Fibroblast of mammary gland (primary cell): Measurements from ENCODE around the gene FNBP1L.

Source experiments
- DNase-seq: peaks from one replicate; pipeline ENCODE4 v3.0.0-alpha.2; 2010; ENCODE audit warnings: low read depth
- H3K4me3 ChIP-seq: 2 replicates; pipeline ENCODE4 v1.5.1; 2011; ENCODE audit warnings: low read depth, mild to moderate bottlenecking, low read length, moderate library complexity; ENCODE audit not compliant: control insufficient read depth
- TF ChIP-seq, protein P1 (sequence below): conservative IDR thresholded peaks from 2 replicates; pipeline ENCODE4 v1.5.1; 2011; ENCODE audit warnings: low read depth, low read length, inconsistent platforms; ENCODE audit not compliant: control insufficient read depth, insufficient read depth

The FNBP1L gene

DNA sequence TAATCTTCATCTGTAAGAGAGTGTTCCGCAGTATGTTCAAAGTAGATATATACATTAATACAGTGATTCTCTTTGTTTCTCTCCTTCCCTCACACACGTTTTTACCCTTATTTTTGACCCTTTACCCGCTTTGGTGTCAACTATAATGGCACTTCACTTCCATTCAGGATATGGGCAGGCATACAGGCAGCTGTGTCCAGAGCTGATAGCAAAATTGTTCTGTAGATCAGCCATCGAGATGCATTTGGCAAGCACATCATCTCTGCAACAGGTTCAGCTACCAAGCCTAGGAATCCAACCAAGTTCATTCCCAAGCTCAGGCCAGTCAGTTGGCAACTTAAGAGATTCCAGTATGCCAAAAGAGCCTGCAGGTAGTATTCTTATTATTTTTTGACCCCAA lies 74.8 kb downstream of the FNBP1L start:
- DNase-seq: no peak
- no peak overlapping the region for H3K4me3 ChIP-seq
- TF ChIP-seq, protein P1, sequence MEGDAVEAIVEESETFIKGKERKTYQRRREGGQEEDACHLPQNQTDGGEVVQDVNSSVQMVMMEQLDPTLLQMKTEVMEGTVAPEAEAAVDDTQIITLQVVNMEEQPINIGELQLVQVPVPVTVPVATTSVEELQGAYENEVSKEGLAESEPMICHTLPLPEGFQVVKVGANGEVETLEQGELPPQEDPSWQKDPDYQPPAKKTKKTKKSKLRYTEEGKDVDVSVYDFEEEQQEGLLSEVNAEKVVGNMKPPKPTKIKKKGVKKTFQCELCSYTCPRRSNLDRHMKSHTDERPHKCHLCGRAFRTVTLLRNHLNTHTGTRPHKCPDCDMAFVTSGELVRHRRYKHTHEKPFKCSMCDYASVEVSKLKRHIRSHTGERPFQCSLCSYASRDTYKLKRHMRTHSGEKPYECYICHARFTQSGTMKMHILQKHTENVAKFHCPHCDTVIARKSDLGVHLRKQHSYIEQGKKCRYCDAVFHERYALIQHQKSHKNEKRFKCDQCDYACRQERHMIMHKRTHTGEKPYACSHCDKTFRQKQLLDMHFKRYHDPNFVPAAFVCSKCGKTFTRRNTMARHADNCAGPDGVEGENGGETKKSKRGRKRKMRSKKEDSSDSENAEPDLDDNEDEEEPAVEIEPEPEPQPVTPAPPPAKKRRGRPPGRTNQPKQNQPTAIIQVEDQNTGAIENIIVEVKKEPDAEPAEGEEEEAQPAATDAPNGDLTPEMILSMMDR: no peak

DNA sequence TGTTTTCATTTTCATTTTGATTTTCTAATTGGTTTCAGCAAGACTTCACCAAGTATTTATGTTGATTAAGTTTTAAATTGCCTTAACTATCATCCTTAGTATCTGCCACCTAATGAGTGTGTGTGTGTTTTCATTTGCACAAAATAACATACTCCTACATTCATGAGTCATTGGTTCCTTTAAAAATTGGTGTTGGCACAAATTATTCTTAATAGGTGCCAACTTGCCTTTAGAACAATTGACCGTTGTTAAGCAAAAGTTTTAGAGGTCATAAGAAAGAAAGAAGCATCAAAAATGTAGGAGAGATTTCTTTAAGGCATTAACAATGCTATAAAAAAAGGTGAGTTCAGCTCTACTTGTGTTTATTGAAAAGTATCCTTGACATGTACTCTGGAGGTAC lies 77.5 kb downstream of the FNBP1L start:
- H3K4me3 ChIP-seq: no peak overlapping the region
- TF ChIP-seq, protein P1: no peak
- no peak for DNase-seq

DNA sequence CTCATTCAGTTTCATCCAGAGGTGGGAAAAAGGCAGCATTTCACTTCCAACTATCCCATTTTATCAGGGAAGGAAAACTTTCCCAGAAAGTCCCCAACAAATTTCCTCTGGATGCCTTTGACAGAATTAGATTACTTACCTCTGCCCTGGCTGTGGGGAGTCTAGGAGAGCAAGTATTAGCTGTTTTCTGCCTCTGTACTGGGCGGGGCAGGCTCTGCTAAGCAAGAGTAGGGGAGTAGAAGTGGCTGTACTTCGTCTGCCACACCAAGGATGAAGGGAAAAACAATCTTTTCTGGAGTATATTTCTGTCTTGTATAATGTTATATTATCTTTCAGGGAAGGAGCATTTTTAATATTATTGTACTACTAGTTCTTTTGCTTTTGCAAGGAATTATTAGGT lies 78.5 kb downstream of the FNBP1L start:
- TF ChIP-seq, protein P1: no peak
- H3K4me3 ChIP-seq: no peak overlapping the region
- no peak for DNase-seq

DNA sequence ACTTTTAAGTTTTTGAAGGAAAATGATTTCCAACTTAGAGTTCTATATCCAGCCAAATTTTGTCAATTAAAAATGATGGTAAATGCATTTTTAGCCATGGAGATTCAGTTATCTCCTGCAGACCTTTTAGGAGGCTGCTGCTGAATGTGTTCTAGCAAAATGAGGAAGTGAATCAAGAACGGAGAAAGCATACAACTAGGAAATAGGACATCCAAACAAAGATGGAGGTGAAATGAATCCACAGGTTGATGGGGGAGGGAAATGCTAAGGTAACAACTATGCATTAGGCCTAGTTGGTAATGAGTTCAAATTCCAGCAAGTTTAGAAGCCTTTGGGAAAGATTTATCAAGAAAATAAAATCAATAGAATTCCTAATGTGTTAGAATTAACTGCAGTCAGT lies 80.5 kb downstream of the FNBP1L start:
- no peak for DNase-seq
- TF ChIP-seq, protein P1: no peak
- no peak overlapping the region for H3K4me3 ChIP-seq

DNA sequence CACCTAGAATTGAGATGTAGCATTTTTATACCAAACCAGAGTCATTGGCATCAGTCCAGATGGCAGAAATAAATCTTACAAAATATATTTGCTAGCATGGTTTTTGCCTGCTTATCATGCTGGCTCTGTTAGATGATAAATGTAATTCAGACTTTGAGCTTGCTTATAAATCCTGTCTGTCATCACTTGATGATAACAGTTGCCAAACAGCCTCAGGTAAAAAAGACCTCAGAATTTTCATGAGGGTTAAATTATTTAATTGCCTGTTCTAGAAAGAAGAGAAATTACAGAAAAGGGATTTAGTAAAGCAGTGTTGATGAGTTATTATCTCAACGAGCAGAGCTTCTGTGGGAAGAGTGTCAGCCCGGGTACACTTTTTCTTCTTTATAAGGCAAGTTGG lies 83.3 kb downstream of the FNBP1L start:
- no peak for DNase-seq
- H3K4me3 ChIP-seq: no peak overlapping the region
- TF ChIP-seq, protein P1: no peak

DNA sequence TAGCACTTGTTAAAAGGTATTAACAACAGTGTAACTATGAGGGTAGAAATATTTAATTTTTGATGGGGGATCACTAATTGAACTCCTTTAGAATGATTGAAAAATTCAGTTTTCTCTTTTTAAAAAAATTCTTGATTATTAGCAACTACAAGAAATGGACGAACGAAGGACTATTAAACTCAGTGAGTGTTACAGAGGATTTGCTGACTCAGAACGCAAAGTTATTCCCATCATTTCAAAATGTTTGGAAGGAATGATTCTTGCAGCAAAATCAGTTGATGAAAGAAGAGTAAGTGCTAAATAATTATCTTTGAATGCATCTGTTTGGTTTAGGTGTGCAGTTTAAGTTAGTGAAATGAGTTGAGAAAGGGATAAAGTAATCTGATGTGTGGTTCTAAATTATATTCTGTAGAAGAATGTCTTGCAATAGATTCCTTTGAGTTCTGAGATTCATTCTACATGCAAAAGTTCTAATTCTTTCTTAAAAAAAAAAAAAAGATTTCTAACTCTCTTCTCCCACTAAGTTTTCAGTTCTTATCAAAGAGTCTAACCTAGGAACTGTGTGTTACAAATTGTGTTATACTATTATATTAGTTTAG lies 85.0 kb downstream of the FNBP1L start:
- DNase-seq: no peak
- TF ChIP-seq, protein P1: no peak
- H3K4me3 ChIP-seq: no peak overlapping the region

DNA sequence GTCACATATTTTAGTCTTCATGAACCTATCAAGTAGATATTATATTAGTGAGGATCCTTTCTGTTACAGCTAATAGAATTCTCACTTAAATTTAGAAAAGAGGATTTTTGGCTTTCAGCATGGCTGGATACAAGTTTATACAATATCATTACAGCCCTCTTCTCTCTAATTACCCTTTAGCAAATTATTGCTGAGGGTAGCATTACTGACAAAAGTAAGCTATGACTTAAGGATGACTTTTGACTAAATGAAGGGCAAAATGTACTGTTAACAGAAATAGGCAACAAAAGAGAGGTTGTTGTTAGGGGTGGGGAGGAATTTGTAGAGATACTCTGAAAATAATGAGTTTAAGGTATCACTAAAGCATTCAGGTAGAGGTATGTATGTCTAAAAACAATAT lies 85.8 kb downstream of the FNBP1L start:
- no peak for DNase-seq
- TF ChIP-seq, protein P1: no peak
- H3K4me3 ChIP-seq: no peak overlapping the region
